GM23248 (cell line): Measurements from ENCODE around the gene RCVRN.

Source experiments
- EZH2 ChIP-seq: fragments of 200-600 bp; sonication (generic); IDR thresholded peaks from 2 replicates; pipeline ENCODE4 v1.6.1; 2018; ENCODE audit warnings: antibody characterized with exemption, mild to moderate bottlenecking; ENCODE audit not compliant: insufficient read depth, poor library complexity, severe bottlenecking
- EZH2phosphoT487 ChIP-seq: fragments of 200-600 bp; sonication (generic); IDR thresholded peaks from 2 replicates; pipeline ENCODE4 v1.6.1; 2018; ENCODE audit warnings: antibody characterized with exemption, moderate library complexity, mild to moderate bottlenecking, low read depth; ENCODE audit not compliant: insufficient read depth

DNA sequence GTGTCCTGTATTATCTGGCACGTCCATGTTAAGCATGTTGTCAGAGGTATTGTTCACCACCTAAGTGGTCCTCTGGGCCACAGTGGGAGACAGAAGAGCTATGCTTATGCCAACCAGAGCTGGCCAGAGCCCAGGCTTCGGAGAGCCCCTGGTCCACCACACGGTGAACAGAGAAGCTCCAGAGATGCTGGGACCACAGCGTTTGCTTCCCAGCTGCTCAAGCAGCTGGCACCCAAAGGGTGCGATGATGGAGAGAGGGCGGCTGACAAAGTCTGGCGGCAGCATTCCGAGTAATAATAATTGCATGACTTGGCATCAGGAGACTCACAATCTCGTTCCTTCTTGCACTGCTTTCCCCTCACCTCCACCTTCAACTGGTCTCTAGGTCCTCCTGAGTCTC is 35.8 kb upstream of the RCVRN start:
- TF ChIP-seq EZH2 (no peak), EZH2phosphoT487 (no peak)
